Neural crest cell (in vitro differentiated cells): ENCODE data around the gene SSBP3. TPM values are rescaled to one million over a fixed set of nuclear protein-coding genes. Genes with fewer than 3 reads are reported as not detected.

Experiments used
- DNase-seq: peaks from one replicate; pipeline ENCODE4 v3.0.0; 2021; ENCODE audit warnings: low read depth, mixed read lengths, low spot score
- H3K27ac Mint-ChIP-seq: one replicate; pipeline ENCODE4 v1.8.0; 2021; ENCODE audit warnings: mild to moderate bottlenecking, mixed read lengths; ENCODE audit not compliant: unreplicated experiment
- H3K27me3 Mint-ChIP-seq: 2 replicates; pipeline ENCODE4 v1.8.0; 2021; ENCODE audit warnings: low read depth, mild to moderate bottlenecking, mixed read lengths
- H3K36me3 Mint-ChIP-seq: 2 replicates; pipeline ENCODE4 v1.8.0; 2021; ENCODE audit warnings: low read depth, mild to moderate bottlenecking, mixed read lengths
- H3K4me1 Mint-ChIP-seq: 2 replicates; pipeline ENCODE4 v1.8.0; 2021; ENCODE audit warnings: mixed read lengths
- H3K4me3 Mint-ChIP-seq: one replicate; pipeline ENCODE4 v1.8.0; 2021; ENCODE audit warnings: mild to moderate bottlenecking, mixed read lengths
- H3K9me3 Mint-ChIP-seq: 2 replicates; pipeline ENCODE4 v1.8.0; 2021; ENCODE audit warnings: mixed read lengths
- total RNA-seq: library from RNA; stranded (reverse); gene quantifications from 2 replicates; pipeline ENCODE4 v1.2.1, GENCODE V29; 2021
- TF ChIP-seq, protein P1 (sequence below): fragments of 200-600 bp; sonication (generic); conservative IDR thresholded peaks from 2 replicates; pipeline ENCODE4 v1.5.0; 2021; ENCODE audit warnings: antibody characterized with exemption, mild to moderate bottlenecking

Gene SSBP3
- total RNA-seq, 1 donor from 2014 or later = 94.3 TPM

DNA sequence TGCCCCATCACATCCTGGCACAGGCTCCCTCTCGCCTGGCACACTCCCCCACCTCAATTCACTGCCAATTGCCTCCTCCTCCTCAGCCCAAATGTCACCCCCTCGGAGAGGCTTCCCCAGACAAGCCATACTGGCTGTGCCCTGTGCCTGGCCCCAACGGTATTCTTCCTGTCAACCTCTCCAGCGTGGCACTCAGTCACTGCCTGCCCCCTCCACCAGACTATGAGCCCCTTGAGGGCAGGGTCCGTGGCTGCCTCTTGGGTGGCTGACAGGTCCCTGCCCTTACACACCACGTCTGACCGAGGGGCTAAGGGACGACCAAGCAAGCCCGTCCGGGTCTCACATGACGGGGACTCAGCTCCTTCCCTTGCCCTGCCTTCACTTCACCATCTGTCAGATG lies 131.3 kb downstream of the SSBP3 start:
- Mint-ChIP-seq H3K27me3 (no peaks in the 10 kb centered on the region), H3K4me3 (no peak overlapping the region), H3K4me1 (peaks cover 47% of the 10 kb centered on the region), H3K36me3 (peaks cover 3% of the 10 kb centered on the region), H3K27ac (no peak overlapping the region), H3K9me3 (no peaks in the 10 kb centered on the region)
- TF ChIP-seq, protein P1, sequence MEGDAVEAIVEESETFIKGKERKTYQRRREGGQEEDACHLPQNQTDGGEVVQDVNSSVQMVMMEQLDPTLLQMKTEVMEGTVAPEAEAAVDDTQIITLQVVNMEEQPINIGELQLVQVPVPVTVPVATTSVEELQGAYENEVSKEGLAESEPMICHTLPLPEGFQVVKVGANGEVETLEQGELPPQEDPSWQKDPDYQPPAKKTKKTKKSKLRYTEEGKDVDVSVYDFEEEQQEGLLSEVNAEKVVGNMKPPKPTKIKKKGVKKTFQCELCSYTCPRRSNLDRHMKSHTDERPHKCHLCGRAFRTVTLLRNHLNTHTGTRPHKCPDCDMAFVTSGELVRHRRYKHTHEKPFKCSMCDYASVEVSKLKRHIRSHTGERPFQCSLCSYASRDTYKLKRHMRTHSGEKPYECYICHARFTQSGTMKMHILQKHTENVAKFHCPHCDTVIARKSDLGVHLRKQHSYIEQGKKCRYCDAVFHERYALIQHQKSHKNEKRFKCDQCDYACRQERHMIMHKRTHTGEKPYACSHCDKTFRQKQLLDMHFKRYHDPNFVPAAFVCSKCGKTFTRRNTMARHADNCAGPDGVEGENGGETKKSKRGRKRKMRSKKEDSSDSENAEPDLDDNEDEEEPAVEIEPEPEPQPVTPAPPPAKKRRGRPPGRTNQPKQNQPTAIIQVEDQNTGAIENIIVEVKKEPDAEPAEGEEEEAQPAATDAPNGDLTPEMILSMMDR = no peak
- DNase-seq = no peak

DNA sequence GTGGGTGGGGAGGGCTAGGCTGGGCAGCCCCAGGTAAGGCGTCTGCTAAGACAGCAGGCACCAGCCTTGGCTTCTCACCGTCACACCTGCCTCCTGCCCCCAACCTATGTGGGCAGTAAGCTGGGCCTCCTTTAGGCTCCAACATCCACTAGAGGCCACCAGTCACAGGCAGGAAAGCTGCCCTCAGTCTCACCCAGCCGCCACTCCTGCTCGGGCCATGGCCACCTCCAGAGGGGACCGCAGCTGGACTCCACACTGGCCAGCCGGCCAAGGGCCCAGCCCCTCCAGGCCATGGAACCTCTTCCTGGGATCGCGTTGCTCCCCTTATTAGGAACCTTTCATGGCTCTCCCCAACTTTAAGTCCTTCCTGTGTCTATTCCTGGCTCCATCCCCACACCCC lies 131.7 kb downstream of the SSBP3 start:
- Mint-ChIP-seq H3K4me1 (peaks cover 47% of the 10 kb centered on the region), H3K9me3 (no peaks in the 10 kb centered on the region), H3K27me3 (no peaks in the 10 kb centered on the region), H3K27ac (no peak overlapping the region), H3K4me3 (no peak overlapping the region), H3K36me3 (peaks cover 2% of the 10 kb centered on the region)
- TF ChIP-seq, protein P1 = no peak
- no peak for DNase-seq

DNA sequence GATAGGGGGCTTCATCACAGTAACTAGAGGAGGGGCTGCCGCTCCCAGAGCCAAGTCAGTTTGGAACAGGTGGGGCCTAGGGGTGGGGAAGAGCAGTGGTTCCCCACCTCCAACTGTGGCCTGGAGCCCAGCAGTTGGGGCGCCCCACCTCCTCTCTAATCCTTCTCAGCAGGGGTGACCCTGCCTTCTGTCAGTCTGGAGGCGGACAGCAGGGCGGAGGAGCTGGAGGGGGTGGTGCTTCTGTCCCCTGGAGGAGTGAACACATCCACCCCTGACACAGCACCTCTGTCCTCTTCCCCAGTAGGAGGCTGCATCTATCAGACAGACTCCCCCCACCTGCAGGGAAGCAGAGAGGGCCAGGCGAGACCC lies 132.4 kb downstream of the SSBP3 start:
- peaks cover 47% of the 10 kb centered on the region for H3K4me1 Mint-ChIP-seq
- H3K9me3 Mint-ChIP-seq = no peaks in the 10 kb centered on the region

DNA sequence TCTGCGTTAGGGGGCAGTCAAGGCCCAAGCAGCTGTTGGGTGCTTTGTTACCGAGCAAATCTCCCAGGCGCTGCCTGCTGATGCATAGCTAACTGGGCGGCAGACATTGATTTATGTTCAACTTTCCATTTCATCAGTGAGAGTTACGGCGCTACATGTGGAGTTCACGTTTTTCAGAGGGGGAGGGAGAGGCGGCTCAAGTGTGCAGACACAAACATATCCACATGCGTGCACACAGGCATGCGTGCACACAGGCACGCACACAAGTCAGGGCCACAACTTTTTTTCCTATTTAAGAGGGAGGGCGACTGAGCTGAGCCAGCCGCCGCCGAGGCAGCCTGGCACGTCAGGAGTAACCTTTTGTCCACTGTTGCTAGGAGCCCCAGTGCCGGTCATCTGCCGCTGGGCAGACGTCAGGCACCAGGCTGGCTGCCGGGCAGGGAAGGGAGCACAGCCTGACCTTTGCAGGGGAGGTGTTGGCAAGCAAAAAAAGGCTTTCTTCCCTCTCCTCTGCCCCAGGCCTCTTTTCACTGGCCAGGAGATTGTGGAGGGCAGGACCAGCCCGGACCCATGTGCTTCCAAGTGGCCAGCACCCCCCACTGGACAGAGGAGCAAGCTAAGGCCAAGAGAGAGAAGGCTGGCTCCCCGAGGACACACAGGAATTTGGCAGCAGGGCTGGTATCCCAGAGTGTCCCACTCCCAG lies 133.0 kb downstream of the SSBP3 start:
- peak overlapping the region; percentile 63 for H3K4me3 Mint-ChIP-seq
- DNase-seq = peak; percentile 59
- TF ChIP-seq, protein P1 = peak; percentile 68
- H3K36me3 Mint-ChIP-seq = peaks cover 2% of the 10 kb centered on the region
- H3K27me3 Mint-ChIP-seq = no peaks in the 10 kb centered on the region
- H3K9me3 Mint-ChIP-seq = no peaks in the 10 kb centered on the region
- peaks cover 49% of the 10 kb centered on the region for H3K4me1 Mint-ChIP-seq
- peak overlapping the region; percentile 92 for H3K27ac Mint-ChIP-seq

More for the DNA sequence above, 132.4 kb downstream of the SSBP3 start:
- peaks cover 2% of the 10 kb centered on the region for H3K36me3 Mint-ChIP-seq
- DNase-seq = no peak
- H3K4me3 Mint-ChIP-seq = peak overlapping the region; percentile 15
- TF ChIP-seq, protein P1 = no peak
- H3K27me3 Mint-ChIP-seq = no peaks in the 10 kb centered on the region
- H3K27ac Mint-ChIP-seq = peak overlapping the region; percentile 92

DNA sequence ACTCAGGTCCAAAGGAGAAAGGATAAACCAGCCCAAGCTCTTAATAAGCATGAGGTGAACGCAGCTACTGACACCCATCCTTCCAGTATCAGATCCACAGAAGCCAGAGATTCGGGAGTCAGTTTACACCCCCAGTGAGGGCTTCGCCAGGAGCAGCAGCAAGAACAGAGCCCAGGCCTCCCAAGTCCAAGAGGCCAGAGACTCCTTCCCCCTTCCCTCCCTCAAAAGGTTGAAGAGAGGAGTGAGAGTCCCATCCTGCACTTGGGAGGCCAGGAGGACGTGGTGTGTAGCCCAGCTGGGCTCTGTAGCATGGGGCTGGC lies 133.5 kb downstream of the SSBP3 start:
- TF ChIP-seq, protein P1 = no peak
- Mint-ChIP-seq H3K4me3 (peak overlapping the region; percentile 63), H3K36me3 (peaks cover 2% of the 10 kb centered on the region), H3K4me1 (peaks cover 51% of the 10 kb centered on the region), H3K27me3 (no peaks in the 10 kb centered on the region), H3K27ac (peak overlapping the region; percentile 94), H3K9me3 (no peaks in the 10 kb centered on the region)
- no peak for DNase-seq
